GM21529 (cell line): ENCODE results near the gene INSM2.

Source experiments
- ATAC-seq: cut with Tn5 transposase; IDR thresholded peaks from one replicate; pipeline ENCODE4 v1.9.1; 2021; ENCODE audit not compliant: unreplicated experiment

Gene INSM2

GRCh38 chr14:35539969-35540368, 6.0 kb downstream of the INSM2 start:
- ATAC-seq, result no peak

- ATAC-seq, result no peak
Observed at GRCh38 chr14:35543006-35543405, 9.0 kb downstream of the INSM2 start.

GRCh38 chr14:35549551-35549950, 15.6 kb downstream of the INSM2 start:
- ATAC-seq, result no peak

- no peak for ATAC-seq
Observed at GRCh38 chr14:35551081-35551480, 17.1 kb downstream of the INSM2 start.

GRCh38 chr14:35553808-35554207, 19.8 kb downstream of the INSM2 start:
- ATAC-seq, result no peak

- no peak for ATAC-seq
Observed at GRCh38 chr14:35556548-35556947, 22.6 kb downstream of the INSM2 start.

- ATAC-seq, result no peak
Observed at GRCh38 chr14:35557221-35557747, 23.3 kb downstream of the INSM2 start.

GRCh38 chr14:35558680-35559079, 24.7 kb downstream of the INSM2 start:
- no peak for ATAC-seq

GRCh38 chr14:35565871-35566464, 32.0 kb downstream of the INSM2 start:
- no peak for ATAC-seq

GRCh38 chr14:35571598-35571997, 37.6 kb downstream of the INSM2 start:
- ATAC-seq, result peak; percentile 45

GRCh38 chr14:35573911-35574310, 39.9 kb downstream of the INSM2 start:
- no peak for ATAC-seq

- no peak for ATAC-seq
Observed at GRCh38 chr14:35576260-35576659, 42.3 kb downstream of the INSM2 start.

GRCh38 chr14:35576856-35577255, 42.9 kb downstream of the INSM2 start:
- no peak for ATAC-seq

GRCh38 chr14:35578135-35578534, 44.2 kb downstream of the INSM2 start:
- no peak for ATAC-seq

GRCh38 chr14:35578639-35579038, 44.7 kb downstream of the INSM2 start:
- ATAC-seq, result no peak
